HG02981 (cell line): ENCODE data around the gene TBC1D10A.

Experiments used
- ATAC-seq: cut with Tn5 transposase; IDR thresholded peaks from one replicate; pipeline ENCODE4 v1.9.1; 2021; ENCODE audit warnings: mild to moderate bottlenecking, moderate library complexity; ENCODE audit not compliant: unreplicated experiment

The TBC1D10A gene

DNA sequence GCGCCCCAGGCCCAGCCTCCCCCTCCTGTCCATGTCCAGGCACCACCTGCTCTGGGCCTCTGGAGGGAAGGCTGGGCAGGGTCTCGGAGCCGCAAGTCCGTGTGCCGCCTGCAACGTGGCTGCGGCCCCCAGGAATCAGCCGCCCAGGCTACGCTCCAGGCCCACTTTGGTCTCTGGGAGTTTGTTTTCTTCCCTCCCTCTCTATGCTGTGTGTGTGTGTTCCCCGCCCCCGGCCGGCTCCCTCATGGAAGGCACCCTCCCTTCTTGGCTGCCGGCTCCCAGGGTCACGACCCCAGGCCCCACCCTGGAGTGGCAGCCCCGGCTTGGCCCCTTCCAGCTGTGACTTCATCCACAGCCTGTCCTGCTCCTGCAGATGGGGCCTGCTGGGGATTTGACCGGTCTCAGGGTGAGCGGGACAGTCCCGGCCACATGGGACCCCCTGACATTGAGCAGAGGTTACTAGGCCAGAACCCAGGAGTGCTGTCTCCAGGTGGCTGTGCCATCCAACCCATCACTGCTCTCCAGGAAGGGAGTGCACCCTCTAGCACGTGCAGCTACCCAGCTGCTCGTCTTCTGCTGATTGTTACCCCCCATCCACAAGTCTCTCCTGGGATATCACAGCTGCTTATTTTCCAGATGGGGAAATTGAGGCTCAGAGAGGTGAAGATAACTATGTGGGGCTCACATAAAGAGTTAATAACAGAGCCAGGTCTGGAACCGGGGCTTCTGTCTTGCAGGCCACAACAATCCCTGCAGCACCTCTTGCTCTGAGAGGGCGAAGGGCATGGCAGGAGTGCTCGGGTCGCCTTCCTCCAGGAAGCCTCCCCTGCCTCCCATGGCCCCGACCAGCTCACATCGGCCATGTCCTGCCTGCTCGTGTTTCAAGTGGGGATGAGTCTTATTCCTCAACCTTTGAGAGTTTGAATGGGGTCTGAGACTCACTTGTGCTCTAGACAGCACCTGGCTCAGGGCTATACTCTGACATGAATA lies 77.4 kb downstream of the TBC1D10A start:
- no peak for ATAC-seq

DNA sequence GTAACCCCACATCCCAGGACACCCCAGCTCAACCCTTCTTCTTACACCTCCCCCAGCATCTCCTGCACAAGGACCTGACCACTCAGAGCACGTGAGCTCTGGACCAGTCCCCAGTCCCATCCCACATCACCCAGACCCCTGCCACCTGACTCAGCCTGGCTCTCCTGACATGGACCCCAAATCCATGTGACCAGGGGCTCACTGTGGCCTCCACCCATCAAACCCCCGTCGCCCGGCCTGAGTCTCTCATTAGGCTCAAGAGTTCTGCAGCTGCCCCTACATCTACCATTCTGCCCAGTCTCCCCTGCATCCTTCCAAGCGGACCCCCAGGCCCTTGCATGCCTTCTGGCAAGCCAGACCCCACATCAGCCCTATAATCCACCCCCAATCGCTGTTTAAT lies 78.3 kb downstream of the TBC1D10A start:
- ATAC-seq = no peak

DNA sequence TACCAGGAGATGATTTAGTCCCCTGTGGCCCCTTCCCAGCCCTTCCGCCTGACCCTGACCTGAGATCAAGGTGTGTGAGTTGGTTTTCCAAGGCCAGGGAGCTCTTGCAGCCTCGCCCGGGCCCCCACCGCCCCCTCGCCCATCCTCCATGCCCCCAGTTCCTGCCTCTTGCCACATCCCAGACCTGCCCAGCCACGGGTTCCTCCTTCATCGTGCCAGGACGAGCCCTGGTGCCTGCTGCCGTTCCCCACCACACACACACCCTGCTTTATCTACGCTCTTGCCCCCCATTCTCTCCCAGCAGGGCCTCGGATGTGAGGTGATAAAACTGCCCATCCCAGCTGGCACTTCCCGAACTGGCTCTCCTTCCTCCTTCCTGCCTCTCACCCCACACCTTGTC lies 78.8 kb downstream of the TBC1D10A start:
- ATAC-seq = no peak

DNA sequence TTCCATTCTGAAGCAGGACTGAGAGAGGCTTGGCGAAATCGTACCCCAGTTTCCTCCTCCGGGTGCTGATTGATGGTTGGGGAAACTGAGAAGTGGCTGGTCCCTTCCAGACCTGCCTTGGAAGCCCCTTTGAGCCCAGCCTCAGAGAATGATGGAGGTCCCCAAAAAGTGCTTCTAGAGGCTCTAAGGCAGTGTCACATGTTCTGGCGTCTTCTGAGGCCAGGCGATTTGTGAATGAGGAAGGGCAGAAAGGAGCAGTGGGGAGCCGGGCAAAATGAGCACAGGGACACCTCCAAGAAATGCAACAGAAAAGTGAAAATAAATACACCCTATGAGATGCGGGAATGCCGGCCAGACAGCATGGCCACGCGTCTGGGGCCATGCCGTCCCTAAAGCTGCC lies 79.2 kb downstream of the TBC1D10A start:
- ATAC-seq = no peak

DNA sequence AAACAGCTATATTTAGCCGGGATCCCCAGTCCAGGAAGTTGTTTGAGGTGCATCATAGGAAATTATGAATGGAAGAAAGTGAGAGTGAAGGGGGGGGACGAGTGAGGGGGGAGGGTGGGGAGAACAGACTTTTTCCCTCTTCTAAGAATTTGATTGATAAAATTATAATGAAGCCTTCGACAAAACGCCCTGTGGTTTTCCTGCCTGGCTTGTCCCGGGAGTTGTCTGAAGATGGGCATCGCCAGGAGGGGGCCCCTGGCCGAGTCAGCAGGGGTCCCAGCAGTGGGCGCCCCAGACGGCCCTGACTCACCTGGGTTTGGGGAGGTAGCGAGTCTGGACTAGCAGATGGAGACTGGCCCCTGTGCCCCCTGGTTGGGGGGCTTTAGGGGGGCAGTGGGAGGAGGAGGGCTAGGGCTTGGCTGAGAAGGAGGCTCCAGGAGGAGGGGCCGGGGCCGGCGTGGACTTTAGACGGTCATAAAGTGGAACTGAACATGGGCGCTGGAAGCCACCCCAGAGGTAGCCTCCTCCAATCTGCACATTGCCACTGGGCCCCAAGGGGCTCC lies 79.8 kb downstream of the TBC1D10A start:
- no peak for ATAC-seq

DNA sequence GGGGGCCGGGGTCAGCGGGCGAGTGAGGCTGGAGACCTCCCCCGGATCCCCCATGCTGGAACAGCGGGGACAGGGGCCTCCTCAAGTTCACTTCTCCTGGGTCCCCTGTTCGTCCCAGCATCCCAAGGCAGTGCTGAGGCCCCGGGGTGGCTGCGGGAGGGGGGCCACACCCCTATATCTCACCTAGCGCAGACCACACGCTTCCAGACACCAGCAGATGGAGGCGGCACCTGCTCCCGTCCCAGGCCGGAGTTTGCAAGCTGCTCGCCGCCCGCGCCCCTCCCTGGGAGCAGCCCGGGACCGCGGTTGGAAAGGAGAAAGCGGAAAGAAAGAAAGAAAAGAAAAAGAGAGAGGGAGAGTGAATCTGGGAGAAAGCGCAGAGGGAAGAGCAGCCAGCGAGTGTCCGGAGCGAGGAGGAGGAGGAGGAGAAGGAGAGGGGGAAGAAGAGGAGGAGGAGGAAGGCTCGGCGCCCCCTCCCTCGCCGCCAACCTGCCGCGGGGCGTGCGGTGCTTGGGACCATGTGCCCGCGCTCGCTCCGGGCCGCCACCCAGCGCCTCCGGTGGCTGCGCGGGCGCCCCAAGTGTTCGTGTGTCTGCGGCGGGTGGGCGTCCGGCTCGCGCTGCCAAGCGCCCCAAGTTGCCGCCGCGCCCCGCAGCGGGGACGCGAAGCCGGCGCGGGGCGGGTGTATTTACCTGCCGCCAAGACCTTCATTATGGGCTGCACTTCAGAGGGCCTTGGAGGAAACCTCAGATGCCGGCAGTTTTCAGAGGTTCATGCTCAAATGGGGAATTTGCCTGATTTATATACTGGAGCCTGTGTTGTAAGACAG lies 80.5 kb downstream of the TBC1D10A start, which contains the start of gene LIF:
Gene LIF, minus strand, starts transcription at position 775 of the 829 bp plus-strand sequence. Its CDS starts 64 bp downstream, at position 711.
- no peak for ATAC-seq

DNA sequence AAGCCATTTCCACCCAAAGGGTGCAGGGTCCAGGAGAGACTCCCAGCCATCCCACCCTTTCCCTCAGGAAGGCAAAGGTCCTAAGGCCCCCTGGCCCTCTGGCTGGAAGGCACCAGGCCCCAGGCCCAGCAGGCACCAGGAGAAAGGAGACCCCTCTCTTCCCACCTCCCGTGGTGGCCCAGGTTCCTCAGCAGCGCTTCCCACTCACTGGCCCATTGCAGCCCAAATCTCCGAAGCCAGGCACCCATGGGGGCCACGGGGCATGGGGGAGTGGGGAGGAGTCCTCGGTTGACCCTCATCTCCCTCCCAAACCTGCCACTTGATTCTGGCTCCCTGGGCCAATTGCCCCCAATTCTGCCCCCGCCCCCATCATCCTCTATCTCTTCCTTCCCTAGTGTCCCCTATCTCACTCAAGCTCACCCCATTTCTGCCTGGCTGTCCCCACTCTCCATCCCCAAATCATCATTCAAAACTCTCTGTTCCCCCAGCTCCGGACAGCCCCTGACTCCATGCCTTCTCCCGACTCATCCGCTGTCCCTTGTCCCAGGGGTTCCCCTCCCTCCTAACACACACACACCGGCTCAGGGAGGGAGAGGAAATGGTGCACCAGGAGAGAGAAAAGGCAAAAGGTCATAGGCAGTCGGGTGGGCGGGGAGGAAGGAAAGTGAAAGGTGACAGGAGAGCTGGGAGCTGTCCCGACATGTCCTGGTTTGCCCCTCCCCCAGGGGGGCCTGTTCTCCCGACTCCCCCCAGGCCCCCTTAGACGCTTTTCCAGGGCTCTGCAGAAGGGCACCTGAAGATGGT lies 81.4 kb downstream of the TBC1D10A start:
- no peak for ATAC-seq

DNA sequence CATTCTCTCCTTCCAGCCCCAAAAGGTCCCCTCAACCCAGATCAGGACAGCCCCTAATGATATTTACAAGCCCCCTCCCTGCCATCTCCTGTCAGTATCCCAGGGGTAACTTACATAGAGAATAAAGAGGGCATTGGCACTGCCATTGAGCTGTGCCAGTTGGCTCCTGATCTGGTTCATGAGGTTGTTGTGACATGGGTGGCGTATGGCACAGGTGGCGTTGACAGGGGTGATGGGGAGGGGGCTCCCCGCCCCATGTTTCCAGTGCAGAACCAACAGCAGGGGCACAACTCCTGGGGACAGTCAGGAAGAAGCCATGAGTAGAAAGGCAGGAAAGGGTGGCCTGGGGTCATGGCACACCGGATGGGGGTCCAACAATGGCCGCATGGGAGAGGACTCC lies 82.1 kb downstream of the TBC1D10A start:
- ATAC-seq = no peak

DNA sequence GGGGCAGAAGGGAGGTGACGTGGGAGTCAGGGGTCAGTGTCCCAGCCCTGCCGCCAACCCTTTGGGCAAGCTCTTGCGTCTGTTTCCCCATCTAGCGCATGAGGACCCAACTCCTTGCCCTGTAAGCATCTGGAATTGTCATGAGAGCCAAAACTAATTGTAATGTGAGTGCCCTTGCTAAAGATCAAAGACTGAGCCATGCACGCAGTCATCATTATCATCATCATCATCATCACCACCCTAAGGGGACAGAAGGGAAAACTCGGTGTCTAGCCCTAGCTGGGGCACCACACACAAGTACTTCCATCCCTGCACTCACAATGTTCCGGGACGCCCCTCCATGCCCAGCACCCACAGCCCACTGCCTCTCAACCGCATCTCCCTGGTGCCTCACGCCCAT lies 82.7 kb downstream of the TBC1D10A start:
- no peak for ATAC-seq

DNA sequence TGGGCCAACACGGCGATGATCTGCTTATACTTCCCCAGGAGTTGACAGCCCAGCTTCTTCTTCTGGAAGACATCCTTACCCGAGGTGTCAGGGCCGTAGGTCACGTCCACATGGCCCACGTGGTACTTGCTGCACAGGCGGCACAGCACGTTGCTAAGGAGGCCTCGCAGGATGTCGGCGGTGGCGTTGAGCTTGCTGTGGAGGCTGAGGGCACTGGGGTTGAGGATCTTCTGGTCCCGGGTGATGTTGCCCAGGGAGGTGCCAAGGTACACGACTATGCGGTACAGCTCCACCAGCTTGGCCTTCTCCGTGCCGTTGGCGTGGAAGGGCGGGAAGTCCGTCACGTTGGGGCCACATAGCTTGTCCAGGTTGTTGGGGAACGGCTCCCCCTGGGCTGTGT lies 83.1 kb downstream of the TBC1D10A start:
- no peak for ATAC-seq
